Globus pallidus (tissue), 1 donor: Measurements from ENCODE around the gene KMT2B.
"Not testable (repeated sequence)": the region's sequence is repeated elsewhere in the genome, so short reads cannot be mapped to it uniquely, and the experiment has no call there.

ENCODE experiments used
- DNase-seq: peaks from one replicate; pipeline ENCODE4 v3.0.0-alpha.2; 2015; ENCODE audit warnings: low spot score

KMT2B gene

DNA sequence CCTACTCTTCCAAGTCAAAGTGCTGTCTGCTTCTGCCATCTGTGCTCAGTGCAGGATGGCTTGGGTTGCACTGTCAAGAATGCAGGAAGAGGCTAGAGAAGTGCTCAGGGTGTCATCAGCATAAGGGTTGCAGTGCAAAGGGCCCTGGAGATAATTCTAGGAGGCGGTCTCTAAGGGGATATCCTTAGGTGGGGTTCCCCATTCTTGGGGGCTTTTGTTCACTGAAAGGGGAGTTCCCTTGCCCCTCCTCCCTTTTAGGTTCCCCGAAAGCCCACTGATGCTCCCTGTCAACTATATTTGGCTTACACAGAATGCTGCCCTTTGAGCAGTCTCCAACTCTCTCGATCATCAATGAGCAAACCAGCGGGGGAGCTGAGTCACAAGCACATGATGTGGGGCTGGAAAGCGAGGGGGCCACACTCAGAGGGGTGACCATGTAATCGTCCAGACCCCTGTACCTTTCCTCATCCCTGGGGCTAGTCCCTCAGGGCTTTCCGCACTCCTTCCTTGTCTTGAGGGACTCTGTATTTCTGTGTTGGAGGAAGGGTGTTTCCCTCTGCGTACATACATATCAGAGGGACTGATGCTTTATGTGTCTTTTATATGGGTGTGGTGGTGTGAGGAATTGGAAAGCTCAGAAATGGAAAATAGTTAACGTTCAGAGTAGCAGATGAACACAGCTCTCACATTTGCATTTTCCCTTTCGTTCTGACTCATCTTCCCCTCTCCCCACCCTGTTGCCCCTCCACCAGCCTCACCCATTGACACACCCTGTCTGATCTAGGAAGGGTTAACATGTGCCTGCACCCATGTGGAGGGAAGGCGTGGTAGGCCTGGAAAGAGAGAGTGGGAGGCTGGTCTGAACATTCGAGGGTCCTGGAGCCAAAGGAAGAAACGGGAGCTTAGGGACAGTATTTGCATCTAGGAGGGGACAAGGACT lies 6.7 kb upstream of the KMT2B start:
- DNase-seq: no peak

DNA sequence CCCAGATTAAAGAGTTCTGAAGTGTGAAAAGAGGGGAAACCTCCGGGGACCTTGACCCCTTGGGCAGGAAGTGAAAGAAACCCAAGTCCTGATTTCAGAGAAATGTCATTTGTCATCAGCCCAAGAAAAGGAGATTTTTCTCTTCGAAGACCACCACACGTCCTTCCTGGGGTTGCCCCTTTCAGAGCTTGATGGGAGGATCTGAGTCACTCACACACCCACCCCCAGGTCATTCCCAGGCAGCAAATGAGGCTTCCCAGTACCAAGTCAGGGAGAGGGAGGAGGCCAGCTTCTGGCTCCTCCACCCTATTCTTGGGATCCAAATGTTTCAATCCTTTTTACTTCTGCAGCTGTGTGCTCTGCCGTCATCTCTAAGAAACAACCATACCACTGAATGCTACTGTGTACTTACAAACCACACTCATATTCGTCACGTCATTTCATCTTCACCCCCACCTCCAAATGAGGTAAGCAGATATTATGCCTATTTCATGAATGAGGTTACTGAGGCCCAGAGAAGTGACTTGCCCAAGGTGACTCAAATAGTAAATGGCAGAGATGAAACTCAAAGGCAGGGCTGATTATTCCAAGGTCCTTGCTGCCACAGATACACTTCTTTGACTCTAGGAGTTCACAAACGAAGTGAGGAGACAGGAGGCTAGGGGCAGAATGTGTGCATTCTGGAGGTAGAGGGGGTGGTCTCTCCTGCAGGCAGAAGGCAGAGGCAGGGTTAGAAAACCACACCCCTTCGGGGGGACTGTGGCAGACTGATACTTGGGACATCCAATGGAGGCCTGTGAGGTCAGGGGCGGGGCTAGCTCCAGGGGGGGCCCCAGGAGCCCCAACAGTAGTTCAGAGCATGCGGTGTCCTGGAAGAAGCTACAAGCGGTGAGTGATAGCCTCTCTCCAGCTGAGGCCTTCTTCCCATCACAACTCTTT lies 5.0 kb upstream of the KMT2B start:
- DNase-seq: no peak

DNA sequence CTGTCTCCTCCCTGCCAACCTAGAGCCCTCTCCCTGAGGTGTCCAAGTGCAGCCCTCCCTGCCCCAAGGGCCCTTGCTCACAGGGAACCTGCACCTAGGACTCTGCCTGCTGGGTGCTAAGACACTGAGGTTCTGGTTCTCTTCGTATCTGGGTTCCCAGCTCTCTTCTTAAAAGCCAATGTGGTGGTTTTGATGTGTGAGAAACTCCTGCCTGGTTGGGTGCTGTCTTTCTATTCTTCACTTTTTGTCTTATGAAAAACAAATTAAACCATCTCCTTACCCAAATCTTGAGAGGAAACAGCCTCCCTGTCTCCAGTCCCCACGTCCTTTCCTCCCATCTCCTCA lies 4.3 kb upstream of the KMT2B start:
- DNase-seq: no peak

DNA sequence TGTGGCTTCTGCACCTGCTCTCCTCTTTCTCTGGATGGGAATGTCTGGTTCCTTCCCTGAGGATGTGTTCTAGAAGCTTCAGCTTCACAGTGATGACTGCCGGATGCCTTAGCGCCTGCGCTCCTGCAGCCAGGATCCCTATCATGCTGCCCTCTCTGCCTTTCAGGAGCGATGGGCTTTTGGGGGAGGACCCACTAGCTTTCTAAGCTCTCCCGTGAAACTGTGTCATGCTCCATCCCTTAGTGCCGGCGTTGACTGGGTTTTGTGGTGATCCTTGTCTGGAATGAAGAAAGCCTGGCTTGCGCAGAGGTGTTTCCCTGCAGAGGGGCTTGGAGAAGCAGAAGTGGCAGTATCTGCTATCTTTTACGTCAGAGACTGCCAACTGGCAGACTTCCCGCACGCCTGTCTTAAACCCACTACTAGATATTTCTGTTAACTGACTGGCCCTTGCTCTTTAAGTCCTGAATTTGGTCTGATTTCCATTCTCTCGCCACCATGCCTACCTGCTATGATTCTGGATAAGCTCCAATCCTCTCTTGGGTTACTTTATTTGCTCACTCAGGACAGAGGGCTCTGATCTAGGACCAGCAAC lies 3.8 kb upstream of the KMT2B start:
- no peak for DNase-seq

DNA sequence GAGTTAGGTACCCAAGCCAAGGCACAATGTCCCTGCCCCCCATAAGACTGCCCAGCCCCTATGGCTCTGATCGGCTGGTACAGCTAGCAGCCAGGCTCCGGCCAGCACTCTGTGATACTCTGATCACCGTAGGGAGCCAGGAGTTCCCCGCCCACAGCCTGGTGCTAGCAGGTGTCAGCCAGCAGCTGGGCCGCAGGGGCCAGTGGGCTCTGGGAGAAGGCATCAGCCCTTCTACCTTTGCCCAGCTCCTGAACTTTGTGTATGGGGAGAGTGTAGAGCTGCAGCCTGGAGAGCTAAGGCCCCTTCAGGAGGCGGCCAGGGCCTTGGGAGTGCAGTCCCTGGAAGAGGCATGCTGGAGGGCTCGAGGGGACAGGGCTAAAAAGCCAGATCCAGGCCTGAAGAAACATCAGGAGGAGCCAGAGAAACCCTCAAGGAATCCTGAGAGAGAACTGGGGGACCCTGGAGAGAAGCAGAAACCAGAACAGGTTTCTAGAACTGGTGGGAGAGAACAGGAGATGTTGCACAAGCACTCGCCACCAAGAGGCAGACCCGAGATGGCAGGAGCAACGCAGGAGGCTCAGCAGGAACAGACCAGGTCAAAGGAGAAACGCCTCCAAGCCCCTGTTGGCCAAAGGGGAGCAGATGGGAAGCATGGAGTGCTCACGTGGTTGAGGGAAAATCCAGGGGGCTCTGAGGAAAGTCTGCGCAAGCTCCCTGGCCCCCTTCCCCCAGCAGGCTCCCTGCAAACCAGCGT lies 3.0 kb upstream of the KMT2B start:
- DNase-seq: no peak

DNA sequence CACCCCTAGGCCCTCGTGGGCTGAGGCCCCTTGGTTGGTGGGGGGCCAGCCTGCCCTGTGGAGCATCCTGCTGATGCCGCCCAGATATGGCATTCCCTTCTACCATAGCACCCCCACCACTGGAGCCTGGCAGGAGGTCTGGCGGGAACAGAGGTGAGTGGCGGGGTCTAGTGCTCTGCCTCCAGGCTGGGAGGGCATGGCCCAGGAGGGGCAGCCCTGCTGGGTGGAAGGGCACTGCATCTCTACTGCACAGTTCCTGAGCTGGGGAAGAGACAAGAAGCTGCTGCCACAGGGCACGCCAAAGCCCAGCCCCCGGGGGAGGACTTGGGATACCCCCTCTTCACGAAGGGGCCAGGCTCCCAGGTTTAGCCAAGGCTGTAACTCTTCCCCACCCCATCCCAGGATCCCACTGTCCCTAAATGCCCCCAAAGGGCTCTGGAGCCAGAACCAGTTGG lies 2.4 kb upstream of the KMT2B start:
- no peak for DNase-seq

DNA sequence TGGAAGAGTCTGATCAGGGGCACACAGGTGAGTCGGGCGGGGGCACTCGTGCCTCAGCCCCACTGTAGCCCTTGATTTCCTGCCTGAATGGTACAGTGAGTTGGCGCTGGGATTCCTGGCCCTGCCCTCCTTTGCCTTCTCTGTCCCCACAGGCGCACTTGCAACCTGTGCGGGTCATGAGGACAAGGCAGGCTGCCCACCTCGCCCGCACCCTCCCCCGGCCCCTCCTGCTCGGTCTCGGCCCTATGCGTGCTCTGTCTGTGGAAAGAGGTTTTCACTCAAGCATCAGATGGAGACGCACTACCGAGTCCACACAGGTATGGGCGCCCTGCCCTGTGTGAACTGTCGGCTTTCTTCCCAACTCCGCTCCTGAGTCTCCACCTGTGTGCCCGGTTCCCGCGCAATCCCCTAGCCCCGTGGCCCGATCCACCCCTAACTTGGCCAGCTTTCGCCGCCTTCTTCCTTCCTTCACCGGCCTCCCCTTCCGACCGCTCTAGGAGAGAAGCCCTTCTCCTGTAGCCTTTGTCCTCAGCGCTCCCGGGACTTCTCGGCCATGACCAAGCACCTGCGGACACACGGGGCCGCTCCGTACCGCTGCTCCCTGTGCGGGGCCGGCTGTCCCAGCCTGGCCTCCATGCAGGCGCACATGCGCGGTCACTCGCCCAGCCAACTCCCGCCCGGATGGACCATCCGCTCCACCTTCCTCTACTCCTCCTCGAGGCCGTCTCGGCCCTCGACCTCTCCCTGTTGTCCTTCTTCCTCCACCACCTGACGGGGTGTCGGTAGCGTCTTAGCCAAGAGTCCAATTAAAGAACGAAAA lies 1.6 kb upstream of the KMT2B start:
- DNase-seq: no peak

DNA sequence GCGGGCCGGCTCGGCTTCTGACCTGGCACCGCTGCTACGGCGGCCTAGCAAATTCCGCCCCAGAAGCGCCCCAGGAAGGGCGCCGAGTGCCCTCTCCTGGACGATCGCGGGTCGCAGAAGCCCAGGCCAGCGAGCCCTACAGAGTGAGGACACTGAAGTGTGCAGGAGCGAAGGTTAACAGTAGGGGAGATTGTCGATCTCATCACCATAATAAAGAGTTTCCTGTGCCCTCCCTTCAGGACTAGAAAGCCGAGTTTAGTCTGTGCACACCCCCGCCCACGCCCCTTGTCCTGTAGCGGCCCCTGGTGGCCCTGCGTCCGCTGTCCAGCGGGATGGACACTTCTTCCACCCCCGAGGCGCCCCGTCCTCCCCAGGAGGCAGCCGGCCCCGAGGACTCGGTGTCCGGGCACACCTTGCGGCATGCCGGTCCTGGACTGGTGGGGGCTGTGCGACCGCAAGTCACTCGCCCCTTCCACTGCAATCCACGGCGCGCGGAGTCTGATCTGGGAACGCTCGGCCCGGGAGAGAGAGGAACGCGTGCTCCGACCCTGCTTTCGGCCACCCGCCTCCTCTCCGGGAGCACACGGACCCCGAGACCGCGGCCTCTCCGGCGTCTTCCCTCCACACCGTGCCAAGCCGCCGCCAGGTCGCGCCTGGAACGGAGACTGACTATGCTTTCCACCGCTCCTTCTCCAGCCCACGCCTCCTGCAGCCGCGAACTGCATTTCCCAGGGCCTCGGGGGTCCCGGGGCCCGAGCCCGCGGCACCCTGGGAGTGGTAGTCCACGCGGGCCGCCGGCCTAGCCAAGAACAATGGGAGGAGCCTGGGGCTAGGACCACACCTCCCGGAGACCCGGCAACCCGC lies 770 bp upstream of the KMT2B start:
- peak; percentile 95 for DNase-seq

DNA sequence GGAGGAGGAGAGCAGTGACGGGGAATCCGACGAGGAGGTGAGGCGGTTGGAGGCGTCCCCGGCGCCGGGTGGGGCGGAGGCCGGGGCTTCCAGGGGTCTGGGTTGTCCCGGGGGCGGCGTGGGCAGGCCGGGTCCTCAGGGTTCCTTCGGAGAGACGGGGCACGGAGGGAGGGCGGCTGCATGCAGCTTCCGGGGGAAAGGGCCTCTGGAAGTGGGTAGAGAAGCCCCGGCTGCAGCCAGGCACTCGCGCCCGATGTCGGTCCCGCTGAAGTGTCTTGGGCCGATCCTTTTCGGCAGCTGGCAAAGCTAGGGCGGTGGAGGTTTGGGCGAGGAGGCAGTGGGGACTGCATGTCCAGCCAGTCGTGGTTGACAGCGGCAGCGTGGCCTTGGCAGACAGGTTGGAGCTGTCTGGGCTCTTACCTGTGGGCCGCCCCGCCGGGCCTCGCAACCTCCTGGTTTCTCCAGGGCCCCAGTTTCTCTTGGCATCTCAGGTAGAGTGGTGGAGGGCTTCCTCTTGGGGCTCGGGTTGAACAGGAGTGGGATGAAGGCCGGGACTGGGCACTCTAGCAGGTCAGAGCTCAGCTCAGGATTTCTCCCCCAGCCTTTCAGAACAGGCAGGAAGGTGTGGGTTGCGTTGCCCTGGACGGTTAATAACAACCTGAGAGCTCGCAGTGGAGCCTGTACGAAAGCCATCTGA lies 690 bp downstream of the KMT2B start:
- peak; percentile 20 for DNase-seq

DNA sequence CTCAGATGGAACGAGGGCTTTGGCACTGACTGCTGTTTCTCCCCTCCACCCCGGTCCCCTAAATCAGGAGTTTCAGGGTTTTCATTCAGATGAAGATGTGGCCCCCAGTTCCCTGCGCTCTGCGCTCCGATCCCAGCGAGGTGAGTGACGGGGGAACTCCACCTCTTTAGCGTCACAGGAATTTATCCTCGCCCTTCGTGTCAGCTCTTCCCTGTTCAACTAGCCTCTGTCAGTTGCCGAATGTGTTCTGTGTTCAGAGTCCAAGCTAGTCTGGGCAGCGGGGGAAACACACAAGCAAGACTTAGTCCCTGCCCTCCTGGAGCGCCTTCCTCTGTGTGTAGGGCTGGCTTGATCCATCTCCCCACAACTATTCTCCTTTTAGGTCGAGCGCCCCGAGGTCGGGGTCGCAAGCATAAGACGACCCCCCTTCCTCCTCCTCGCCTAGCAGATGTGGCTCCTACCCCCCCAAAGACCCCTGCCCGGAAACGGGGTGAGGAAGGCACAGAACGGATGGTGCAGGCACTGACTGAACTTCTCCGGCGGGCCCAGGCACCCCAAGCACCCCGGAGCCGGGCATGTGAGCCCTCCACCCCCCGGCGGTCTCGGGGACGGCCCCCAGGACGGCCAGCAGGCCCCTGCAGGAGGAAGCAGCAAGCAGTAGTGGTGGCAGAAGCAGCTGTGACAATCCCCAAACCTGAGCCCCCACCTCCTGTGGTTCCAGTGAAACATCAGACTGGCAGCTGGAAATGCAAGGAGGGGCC lies 1.8 kb downstream of the KMT2B start:
- DNase-seq: no peak

DNA sequence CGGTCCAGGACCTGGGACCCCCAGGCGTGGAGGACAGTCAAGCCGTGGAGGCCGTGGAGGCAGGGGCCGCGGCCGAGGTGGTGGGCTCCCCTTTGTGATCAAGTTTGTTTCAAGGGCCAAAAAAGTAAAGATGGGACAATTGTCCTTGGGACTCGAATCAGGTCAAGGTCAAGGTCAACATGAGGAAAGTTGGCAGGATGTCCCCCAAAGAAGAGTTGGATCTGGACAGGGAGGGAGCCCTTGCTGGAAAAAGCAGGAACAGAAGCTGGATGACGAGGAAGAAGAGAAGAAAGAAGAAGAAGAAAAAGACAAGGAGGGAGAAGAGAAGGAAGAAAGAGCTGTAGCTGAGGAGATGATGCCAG lies 2.3 kb downstream of the KMT2B start:
- no peak for DNase-seq

DNA sequence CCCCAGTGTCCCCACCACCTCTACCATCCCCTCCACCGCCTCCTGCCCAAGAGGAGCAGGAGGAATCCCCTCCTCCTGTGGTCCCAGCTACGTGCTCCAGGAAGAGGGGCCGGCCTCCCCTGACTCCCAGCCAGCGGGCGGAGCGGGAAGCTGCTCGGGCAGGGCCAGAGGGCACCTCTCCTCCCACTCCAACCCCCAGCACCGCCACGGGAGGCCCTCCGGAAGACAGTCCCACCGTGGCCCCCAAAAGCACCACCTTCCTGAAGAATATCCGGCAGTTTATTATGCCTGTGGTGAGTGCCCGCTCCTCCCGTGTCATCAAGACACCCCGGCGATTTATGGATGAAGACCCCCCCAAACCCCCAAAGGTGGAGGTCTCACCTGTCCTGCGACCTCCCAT lies 2.8 kb downstream of the KMT2B start:
- DNase-seq: no peak

DNA sequence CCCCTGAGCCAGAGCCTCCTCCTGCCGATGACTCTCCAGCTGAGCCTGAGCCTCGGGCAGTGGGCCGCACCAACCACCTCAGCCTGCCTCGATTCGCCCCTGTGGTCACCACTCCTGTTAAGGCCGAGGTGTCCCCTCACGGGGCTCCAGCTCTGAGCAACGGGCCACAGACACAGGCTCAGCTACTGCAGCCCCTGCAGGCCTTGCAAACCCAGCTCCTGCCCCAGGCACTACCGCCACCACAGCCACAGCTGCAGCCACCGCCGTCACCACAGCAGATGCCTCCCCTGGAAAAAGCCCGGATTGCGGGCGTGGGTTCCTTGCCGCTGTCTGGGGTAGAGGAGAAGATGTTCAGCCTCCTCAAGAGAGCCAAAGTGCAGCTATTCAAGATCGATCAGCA lies 3.6 kb downstream of the KMT2B start:
- no peak for DNase-seq

DNA sequence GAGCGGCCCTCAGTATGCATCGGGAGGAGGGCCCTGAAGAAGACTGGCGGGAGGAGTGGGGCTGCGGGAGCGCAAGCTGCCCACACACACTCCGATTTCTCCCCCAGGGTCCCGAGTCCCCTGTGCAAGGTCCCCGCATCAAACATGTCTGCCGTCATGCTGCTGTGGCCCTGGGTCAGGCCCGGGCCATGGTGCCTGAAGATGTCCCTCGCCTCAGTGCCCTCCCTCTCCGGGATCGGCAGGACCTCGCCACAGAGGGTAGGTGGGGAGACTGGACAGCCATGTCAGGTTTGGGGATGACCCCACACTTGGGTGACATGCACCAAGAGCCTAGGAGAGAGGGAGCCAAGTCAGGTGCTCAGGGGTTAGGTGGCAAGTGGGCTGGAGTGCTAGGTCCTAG lies 4.7 kb downstream of the KMT2B start:
- DNase-seq: no peak

DNA sequence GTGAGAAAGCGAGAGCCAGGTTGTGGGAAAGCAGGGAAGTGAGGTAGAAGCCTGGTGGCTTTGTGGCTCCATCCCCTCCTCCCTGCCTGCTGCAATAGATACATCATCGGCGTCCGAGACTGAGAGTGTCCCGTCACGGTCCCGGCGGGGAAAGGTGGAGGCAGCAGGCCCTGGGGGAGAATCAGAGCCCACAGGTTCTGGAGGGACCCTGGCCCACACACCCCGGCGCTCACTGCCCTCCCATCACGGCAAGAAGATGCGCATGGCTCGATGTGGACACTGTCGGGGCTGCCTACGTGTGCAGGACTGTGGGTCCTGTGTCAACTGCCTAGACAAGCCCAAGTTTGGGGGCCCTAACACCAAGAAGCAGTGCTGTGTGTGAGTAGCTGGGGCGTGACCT lies 5.1 kb downstream of the KMT2B start:
- no peak for DNase-seq

DNA sequence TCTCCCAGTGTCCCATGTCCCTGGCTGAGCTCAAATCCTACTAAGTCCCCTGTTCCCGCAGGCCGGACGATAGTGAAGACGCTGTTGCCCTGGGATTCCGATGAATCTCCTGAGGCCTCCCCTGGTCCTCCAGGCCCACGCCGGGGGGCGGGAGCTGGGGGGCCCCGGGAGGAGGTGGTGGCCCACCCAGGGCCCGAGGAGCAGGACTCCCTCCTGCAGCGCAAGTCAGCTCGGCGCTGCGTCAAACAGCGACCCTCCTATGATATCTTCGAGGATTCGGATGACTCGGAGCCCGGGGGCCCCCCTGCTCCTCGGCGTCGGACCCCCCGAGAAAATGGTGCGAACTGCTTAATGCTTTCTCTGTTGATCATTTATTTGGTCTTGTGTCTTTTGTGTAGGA lies 5.9 kb downstream of the KMT2B start:
- DNase-seq: no peak

DNA sequence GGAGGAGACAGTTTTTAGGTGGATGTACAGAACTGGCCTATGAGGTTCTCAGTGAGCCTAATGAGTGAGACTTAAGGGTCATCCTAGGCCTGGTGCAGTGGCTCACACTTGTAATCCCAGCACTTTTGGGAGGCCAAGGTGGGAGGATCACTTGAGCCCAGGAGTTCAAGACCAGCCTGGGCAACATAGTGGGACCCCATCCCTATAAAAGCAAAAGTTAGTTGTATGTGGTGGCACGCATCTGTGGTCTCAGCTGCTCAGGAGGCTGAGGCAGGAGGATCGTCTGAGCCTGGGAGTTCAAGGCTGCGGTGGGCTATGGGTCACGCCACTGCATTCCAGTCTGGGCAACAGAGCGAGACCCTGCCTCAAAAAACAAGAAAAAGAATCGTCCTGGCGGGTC lies 6.3 kb downstream of the KMT2B start:
- DNase-seq: not testable (repeated sequence)

DNA sequence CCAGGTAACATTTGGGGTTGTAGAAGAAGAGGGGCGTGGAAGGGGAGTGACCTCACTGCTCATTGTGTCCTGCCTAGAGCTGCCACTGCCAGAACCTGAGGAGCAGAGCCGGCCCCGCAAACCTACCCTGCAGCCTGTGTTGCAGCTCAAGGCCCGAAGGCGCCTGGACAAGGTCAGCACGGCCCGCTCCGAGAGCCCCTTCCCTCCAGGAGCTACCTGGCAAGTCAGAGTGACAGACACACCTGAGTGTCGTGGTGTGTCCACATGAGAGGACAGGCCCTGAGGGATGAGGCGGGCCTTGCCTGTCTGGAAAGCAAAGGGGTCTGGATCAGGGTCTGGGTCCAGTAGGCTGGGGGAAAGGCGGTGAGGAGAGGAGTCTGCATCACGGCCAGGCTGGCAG lies 6.8 kb downstream of the KMT2B start:
- no peak for DNase-seq
